PC-9 (cell line): ENCODE results near the gene LMBR1. TPM values are rescaled to one million over a fixed set of nuclear protein-coding genes. Genes with fewer than 3 reads are reported as not detected.
"Not testable (repeated sequence)": the region's sequence is repeated elsewhere in the genome, so short reads cannot be mapped to it uniquely, and the experiment has no call there.

Experiments
- BruUV-seq: library from RNA; stranded (reverse); fragments of 400-500 nt; replicated peaks from 2 replicates; lab custom pipeline; 2021; lab: Mats Ljungman, UMichigan
- CTCF ChIA-PET: fragments of 300-600 bp; sonication (Branson Sonifier 250); formaldehyde crosslinking; loops from one replicate; lab custom pipeline; 2022; ENCODE audit warnings: antibody characterized with exemption; lab: Charles Lee
- POLR2A ChIA-PET: fragments of 300-600 bp; sonication (Branson Sonifier 250); formaldehyde crosslinking; loops from one replicate; lab custom pipeline; 2022; ENCODE audit warnings: antibody characterized with exemption; ENCODE audit not compliant: unreplicated experiment; lab: Charles Lee
- DNase-seq, 2 experiments: peaks; one replicate each; pipeline versions ENCODE4 v3.0.0 to v3.0.0-alpha.2; 2015 to 2022; ENCODE audit warnings: mixed read lengths in 1 of 2
- H2AFZ ChIP-seq: fragments of 200-600 bp; sonication (generic); 2 replicates; pipeline ENCODE4 v1.8.1; 2017; ENCODE audit warnings: antibody characterized with exemption
- H3F3A ChIP-seq: fragments of 200-600 bp; sonication (generic); 2 replicates; pipeline ENCODE4 v1.8.1; 2017; ENCODE audit warnings: antibody characterized with exemption, mild to moderate bottlenecking, low read depth; ENCODE audit not compliant: insufficient read depth
- H3K27ac ChIP-seq: fragments of 200-600 bp; sonication (generic); 2 replicates; pipeline ENCODE4 v1.6.1; 2016; ENCODE audit warnings: mixed run types
- H3K27me3 ChIP-seq: fragments of 200-600 bp; sonication (generic); 2 replicates; pipeline ENCODE4 v1.6.1; 2016; ENCODE audit warnings: low read depth, mixed run types; ENCODE audit not compliant: insufficient read depth
- H3K36me3 ChIP-seq: fragments of 200-600 bp; sonication (generic); 2 replicates; pipeline ENCODE4 v1.6.1; 2016; ENCODE audit warnings: low read depth, mixed run types
- H3K4me1 ChIP-seq: fragments of 200-600 bp; sonication (generic); replicated peaks from 2 replicates; pipeline ENCODE4 v1.6.1; 2016; ENCODE audit warnings: mixed run types; ENCODE audit not compliant: insufficient read depth
- H3K4me2 ChIP-seq: fragments of 200-600 bp; sonication (generic); 2 replicates; pipeline ENCODE4 v1.6.1; 2017; ENCODE audit warnings: mixed run types
- H3K4me3 ChIP-seq: fragments of 200-600 bp; sonication (generic); 2 replicates; pipeline ENCODE4 v1.6.1; 2016; ENCODE audit warnings: mixed run types
- H3K79me2 ChIP-seq: fragments of 200-600 bp; sonication (generic); 2 replicates; pipeline ENCODE4 v1.6.1; 2017; ENCODE audit warnings: low read depth, mixed run types
- H3K9me2 ChIP-seq: fragments of 200-600 bp; sonication (generic); 2 replicates; pipeline ENCODE4 v1.8.1; 2017; ENCODE audit warnings: mild to moderate bottlenecking; ENCODE audit not compliant: insufficient read depth
- H3K9me3 ChIP-seq: fragments of 200-600 bp; sonication (generic); 2 replicates; pipeline ENCODE4 v1.8.1; 2016; ENCODE audit warnings: low read depth; ENCODE audit not compliant: insufficient read depth
- H4K20me1 ChIP-seq: fragments of 200-600 bp; sonication (generic); 2 replicates; pipeline ENCODE4 v1.8.1; 2017; ENCODE audit not compliant: insufficient read depth
- CTCF ChIP-seq: fragments of 200-600 bp; sonication (generic); conservative IDR thresholded peaks from 2 replicates; pipeline ENCODE4 v1.6.1; 2017; ENCODE audit warnings: mixed run types, antibody characterized with exemption, mild to moderate bottlenecking, moderate library complexity
- EZH2 ChIP-seq: fragments of 200-600 bp; sonication (generic); IDR thresholded peaks from 2 replicates; pipeline ENCODE4 v1.8.0; 2017; ENCODE audit warnings: antibody characterized with exemption, low read depth
- intact Hi-C: fragments of 100-400 bp; cut with micrococcal nuclease; formaldehyde crosslinking; loops from one replicate; pipeline ENCODE4 v1.10.0; 2022; ENCODE audit not compliant: unreplicated experiment
- total RNA-seq: library from RNA; stranded (reverse); gene quantifications from 2 replicates; pipeline ENCODE4 v1.2.3, GENCODE V29; 2021

Gene LMBR1
- total RNA-seq, 1 experiment from 2014 or later, result 85.0 TPM

DNA sequence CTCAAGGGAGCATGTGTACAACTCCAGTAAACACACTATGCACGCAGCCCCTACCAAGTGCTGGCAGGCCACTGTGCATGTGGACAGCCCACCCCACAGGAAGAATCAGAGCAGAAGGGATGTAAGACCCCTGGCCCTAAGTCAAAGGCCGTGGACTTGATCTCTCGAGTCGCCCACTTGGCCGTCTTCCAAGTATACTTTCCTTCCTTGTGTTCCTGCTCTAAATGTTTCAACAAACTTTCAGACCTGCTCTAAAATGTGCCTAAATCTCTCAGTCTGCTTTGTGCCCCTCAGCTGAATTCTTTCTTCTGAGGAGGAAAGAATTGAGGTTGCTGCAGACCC is 35.4 kb upstream of the LMBR1 start:
- Histone ChIP-seq H3K36me3 (no peaks in the 10 kb centered on the region), H3K9me3 (no peaks in the 10 kb centered on the region), H3K4me1 (no peaks in the 10 kb centered on the region), H4K20me1 (no peaks in the 10 kb centered on the region), H3K27me3 (peaks cover 21% of the 10 kb centered on the region), H3K27ac (no peak overlapping the region), H2AFZ (no peak overlapping the region), H3K4me2 (no peak overlapping the region), H3K9me2 (no peaks in the 10 kb centered on the region), H3K4me3 (no peak overlapping the region), H3K79me2 (no peaks in the 10 kb centered on the region), H3F3A (no peaks in the 10 kb centered on the region)
- BruUV-seq, result no TSS peak
- TF ChIP-seq EZH2 (no peak), CTCF (no peak)
- CTCF ChIA-PET, result no interaction called here
- no peak for DNase-seq
- intact Hi-C loops, result no loop called here
- POLR2A ChIA-PET, result no interaction called here

DNA sequence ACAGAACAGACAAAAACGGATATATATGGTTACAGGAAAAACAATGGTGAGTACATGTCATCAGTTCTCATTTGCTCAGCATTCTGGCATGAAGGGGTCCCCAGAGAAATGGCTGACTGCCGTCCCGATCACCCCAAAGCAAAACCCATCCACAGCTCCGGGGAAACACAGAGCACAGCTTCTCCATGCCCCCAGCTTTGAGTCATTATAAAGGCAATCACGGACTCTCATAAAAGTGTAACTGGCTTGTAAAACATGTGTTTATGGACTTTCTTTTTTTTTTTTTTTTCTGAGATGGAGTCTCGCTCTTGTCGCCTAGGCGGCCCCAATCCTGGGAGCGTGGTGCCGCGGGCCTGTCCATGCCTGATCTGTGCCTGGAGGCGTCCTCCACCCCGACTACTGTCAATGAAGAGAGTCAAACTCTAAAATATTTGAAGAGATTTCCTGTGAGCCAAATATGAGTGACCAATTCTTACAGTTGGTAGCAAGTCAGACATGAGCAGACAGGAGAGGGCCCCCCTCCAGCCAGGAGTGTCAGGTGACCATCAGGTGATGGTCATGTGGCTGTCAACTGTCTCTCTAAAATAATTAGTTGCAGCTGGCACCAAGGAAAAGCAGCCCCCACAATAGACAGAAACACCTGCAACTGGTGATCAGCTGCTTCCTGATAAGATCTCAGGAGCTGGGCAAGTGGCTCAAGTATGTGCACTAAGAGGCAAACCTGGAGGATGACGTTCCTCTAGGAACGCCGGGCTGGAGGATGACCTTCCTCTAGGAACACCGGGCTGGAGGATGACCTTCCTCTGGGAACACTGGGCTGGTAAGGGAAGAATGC is 34.8 kb upstream of the LMBR1 start:
- no peaks in the 10 kb centered on the region for H4K20me1 ChIP-seq
- ChIA-PET CTCF (no interaction called here), POLR2A (no interaction called here)
- no peak overlapping the region for H2AFZ ChIP-seq
- no peaks in the 10 kb centered on the region for H3K36me3 ChIP-seq
- peaks cover 21% of the 10 kb centered on the region for H3K27me3 ChIP-seq
- DNase-seq, result no peak
- BruUV-seq, result no TSS peak
- no peak overlapping the region for H3K4me3 ChIP-seq
- H3F3A ChIP-seq, result no peaks in the 10 kb centered on the region
- no peaks in the 10 kb centered on the region for H3K79me2 ChIP-seq
- no peak overlapping the region for H3K27ac ChIP-seq
- no peaks in the 10 kb centered on the region for H3K9me2 ChIP-seq
- H3K9me3 ChIP-seq, result no peaks in the 10 kb centered on the region
- H3K4me1 ChIP-seq, result no peaks in the 10 kb centered on the region
- intact Hi-C loops, result no loop called here
- TF ChIP-seq CTCF (no peak), EZH2 (no peak)
- no peak overlapping the region for H3K4me2 ChIP-seq

- intact Hi-C loops, H3K27ac ChIP-seq, POLR2A ChIA-PET, H2AFZ ChIP-seq, H3K9me3 ChIP-seq, H3K79me2 ChIP-seq, DNase-seq, H3K4me1 ChIP-seq, H3K36me3 ChIP-seq, CTCF ChIA-PET, H3K4me2 ChIP-seq, BruUV-seq, H3K4me3 ChIP-seq, H3F3A ChIP-seq, H4K20me1 ChIP-seq, H3K9me2 ChIP-seq: not testable (repeated sequence)
- peaks cover 31% of the 10 kb centered on the region for H3K27me3 ChIP-seq
Observed at GRCh38 chr7:156925821-156926220, 32.8 kb upstream of the LMBR1 start.

- H3K27ac ChIP-seq, H3K4me3 ChIP-seq, H3K4me2 ChIP-seq, DNase-seq, H3K9me3 ChIP-seq, CTCF ChIA-PET, H3K9me2 ChIP-seq, H3K79me2 ChIP-seq, BruUV-seq, POLR2A ChIA-PET, intact Hi-C loops, H2AFZ ChIP-seq, H3F3A ChIP-seq, H3K4me1 ChIP-seq, H4K20me1 ChIP-seq, H3K36me3 ChIP-seq: not testable (repeated sequence)
- peaks cover 34% of the 10 kb centered on the region; the same call in 1 of the 2 replicates for H3K27me3 ChIP-seq
Observed at GRCh38 chr7:156922304-156922703, 29.3 kb upstream of the LMBR1 start.

GRCh38 chr7:156920487-156921373 is 27.7 kb upstream of the LMBR1 start:
- CTCF ChIA-PET, POLR2A ChIA-PET, BruUV-seq, H3K9me3 ChIP-seq, H3K36me3 ChIP-seq, H3K79me2 ChIP-seq, H3K4me2 ChIP-seq, H3K4me1 ChIP-seq, intact Hi-C loops, H3K9me2 ChIP-seq, DNase-seq, H3K27ac ChIP-seq, H3K4me3 ChIP-seq, H4K20me1 ChIP-seq, H2AFZ ChIP-seq, H3F3A ChIP-seq: not testable (repeated sequence)
- H3K27me3 ChIP-seq, result peaks cover 47% of the 10 kb centered on the region; the same call in 1 of the 2 replicates
